ENCODE measurements around the gene PDX1.

Gene PDX1

DNA sequence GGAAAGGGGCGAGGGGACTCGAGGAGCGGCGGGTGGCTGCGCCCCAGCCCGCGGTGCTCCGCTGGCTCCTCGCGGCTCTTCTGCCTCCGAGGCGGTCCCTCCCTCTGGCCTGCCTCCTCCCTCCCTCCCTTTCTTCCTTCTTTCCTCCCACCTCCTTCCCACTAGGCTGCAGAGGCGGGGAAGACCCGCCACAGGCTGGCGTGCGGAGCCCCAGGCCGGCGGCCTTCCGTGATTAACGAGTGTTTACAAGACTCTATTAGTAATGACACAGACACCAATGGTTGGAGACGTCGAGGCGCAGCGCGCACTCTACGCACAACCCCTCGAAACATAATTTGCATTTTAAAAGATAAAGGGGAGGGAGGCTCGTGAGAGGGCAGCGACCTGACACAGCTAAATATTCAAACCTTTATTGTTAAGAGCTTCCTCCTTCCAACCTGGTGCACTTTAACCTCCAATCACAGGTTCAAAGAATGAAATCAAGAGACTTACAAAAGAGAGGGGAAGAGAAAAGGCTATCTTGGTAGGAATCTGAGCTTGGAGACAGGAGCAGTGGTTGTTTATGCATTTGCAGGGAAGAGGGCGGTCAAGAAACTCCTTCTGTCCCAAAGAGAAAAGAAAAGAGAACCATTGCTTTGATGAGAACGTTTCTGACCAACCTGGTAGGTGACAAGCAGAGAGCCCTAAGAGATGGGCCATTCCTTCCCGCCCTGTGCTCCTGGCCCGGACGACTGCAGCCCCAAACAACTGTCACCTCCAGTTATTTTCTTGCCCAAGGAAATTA, 49.5 kb downstream of the PDX1 start, which contains the start of gene CDX2:
CDX2 (minus strand) TSS at position 234 of the 784 bp plus-strand sequence. CDS start 309 bp downstream, outside the sequence.
- DNase-seq, result no peak

- DNase-seq, result no peak
Measured at GRCh38 chr13:27969866-27970229, 50.0 kb downstream of the PDX1 start.

DNA sequence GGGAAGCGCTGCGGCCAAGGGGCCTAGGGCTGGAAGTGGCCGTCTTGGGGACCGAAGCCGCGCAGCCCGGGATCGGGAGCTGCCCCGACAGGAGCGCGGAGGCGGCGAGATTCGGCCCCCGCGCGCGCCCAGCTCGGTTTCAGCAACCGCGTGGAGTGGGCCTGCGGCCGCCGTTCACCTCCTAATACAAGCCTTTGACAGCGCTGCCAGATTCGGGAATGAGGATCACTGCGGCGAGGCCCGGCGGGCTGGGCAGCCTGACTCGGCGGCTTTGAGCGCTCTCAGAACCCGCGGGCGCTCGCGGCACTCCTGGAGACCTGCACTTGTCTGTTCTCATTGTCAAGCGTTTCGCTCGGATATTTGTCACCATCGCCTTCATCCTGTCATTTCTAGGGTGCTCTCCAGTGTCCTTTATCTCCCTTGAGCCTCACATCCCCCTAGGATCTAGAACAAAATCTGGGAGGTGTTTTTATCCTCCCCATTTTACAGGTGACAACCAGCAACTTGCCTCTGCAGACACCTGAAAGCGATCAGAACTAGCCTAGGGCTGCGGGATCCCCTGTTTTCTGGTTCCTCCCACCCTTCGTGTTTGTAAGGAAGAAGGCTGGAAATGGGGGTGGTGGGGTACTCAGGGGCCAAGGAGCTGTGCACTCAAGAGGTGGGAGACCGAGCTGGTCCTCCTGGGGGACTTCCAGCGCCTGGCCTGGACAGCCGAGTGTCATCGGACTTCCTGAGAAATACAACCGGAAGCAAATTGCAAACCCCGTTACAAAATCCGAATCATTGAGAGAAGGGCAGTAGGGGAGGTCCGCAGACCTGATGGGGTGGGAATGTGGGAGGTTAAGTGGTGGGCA, 50.8 kb downstream of the PDX1 start:
- DNase-seq, result no peak

- DNase-seq, result no peak
Measured at GRCh38 chr13:27971236-27971645, 51.4 kb downstream of the PDX1 start.

DNA sequence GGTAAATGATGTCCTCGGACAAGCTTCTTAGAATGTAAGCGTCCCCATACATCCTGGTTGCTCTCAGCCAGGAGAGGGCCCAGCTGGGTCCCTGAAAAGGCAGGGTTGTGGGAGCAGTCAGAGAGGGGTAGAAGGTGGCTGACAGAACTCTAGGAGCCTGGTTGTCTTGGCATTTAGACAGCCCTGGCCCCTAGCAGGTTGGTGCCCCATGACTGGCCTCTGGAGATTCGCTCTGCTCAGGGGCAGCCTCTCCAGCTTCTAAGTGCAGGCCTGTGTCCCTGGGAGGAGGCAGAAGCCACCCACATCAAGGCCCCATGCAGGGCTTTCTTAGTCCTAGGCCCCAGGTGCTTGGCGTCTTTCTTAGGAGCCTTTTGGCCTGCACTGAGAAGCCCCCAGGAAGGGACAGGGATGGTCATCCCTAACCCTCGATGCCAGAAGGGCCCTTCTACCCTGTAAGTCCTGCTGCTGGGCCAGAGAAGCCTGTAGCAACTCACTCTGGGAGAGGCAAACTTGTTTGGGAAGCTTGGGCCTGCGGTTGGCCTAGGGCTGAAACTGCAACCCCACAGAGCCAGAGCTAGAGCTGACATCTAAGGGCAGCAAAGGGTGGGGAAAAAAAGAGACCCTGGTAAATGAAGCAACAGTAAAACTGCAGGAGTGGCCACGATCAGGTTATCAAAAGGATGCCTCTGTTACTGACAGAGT, 52.1 kb downstream of the PDX1 start:
- DNase-seq, result no peak

DNA sequence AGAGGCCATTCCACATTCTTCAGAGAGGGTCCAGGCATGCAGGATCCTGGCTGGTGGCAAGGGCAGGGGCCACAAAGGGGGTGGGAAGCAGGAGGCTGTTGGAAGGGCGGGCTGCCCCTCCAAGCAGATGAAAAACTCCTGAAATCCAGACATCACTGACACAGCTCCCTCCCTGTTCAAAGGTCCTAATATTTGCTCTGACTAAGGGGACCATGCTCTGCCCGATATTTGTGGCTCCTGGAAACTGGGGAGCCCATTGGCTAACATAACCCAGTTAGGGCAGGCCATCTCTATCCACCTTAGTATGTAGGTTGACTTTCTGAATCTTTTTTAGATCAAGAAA, 52.6 kb downstream of the PDX1 start:
- no peak for DNase-seq

- DNase-seq, result no peak
Measured at GRCh38 chr13:27973291-27973690, 53.5 kb downstream of the PDX1 start.

- DNase-seq, result no peak
Measured at GRCh38 chr13:27973961-27974662, 54.3 kb downstream of the PDX1 start.
